ENCODE data around the gene RBM28.

RBM28 gene, protein sequence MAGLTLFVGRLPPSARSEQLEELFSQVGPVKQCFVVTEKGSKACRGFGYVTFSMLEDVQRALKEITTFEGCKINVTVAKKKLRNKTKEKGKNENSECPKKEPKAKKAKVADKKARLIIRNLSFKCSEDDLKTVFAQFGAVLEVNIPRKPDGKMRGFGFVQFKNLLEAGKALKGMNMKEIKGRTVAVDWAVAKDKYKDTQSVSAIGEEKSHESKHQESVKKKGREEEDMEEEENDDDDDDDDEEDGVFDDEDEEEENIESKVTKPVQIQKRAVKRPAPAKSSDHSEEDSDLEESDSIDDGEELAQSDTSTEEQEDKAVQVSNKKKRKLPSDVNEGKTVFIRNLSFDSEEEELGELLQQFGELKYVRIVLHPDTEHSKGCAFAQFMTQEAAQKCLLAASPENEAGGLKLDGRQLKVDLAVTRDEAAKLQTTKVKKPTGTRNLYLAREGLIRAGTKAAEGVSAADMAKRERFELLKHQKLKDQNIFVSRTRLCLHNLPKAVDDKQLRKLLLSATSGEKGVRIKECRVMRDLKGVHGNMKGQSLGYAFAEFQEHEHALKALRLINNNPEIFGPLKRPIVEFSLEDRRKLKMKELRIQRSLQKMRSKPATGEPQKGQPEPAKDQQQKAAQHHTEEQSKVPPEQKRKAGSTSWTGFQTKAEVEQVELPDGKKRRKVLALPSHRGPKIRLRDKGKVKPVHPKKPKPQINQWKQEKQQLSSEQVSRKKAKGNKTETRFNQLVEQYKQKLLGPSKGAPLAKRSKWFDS

DNA sequence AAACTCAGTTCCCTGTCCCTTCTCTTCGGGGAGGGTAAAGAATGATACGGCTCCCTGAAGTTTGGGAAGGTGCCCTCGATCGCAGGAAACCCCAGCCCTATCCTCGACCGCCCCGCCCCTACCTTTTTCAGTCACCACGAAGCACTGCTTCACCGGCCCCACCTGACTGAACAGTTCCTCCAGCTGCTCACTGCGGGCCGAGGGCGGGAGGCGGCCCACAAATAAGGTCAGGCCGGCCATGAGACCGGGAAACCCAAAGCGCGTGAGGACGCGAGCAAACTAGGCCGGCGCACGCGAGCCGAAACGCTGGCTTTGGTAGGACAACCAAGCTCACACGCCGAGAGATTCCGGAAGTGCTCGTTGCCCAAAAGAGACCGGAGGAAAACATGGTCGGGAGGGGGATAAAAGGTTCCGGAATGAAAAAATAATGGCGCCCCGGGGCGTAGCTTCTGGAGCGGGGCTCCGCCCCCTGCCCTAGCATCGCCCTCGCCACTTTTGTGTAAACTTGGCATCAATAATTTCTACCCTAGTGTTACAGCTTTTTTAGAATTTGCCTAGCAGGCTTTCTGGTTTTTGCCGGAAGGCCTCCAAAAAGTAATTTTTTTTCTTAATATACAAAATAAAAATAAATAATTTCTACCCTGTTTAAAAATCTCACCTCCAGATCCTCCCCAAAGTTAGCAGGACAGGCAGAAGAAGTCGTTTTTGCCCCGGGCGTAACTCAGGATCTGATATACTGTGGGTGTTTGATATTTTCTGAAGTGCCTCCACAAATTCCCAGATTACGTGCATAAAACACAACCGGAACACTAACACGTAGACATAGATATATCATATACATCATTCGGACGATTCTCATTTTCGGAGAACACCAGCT is at the start of gene RBM28:
TSS of gene RBM28 (minus strand) at position 355 of the 877 bp plus-strand sequence. CDS start at position 240, 115 bp downstream.
- peak; percentile 72 for DNase-seq

DNA sequence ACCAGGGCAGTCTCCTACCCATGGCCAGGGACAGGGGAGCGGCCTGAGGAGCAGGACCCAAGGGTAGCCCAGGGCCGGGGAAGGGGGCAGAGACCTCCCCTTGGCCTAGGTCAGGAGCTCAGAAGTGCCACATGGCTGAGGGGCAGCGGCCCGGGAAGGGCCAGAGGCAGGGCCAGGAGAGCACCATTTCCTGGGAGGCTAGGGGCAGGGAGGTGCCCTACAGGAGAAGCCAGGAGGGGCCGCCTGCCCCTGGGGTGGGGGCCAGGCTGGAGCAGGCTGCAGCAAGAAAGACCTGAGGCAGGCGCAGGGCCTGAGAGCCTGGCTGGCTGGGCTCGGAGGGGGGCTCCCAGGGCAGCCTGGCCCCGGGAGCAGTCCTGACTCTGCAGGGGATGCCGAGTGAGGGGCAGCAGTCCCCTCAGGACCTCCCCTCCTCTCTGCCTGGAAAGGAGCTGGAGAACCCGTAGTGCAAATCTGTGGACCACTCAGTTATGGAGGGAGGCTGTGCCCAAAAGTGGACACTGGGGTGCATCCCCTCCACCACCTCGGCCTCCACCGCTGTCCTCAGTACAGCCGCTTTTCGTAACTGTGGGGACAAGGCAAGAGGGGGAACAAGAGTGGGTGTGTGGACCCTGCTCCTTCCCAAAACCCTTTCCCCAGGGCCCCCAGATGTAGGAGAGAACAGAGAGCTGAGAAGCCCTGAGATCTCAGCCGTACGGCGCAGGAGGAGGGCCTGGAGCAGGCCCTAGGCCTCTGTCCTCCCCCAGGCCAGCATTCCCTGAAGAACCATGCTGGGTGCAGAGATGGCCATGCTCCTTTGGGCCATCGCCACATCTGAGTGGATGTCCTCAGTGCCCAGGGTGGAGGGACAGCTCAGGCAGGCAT is 49.0 kb upstream of the RBM28 start:
- no peak for DNase-seq

DNA sequence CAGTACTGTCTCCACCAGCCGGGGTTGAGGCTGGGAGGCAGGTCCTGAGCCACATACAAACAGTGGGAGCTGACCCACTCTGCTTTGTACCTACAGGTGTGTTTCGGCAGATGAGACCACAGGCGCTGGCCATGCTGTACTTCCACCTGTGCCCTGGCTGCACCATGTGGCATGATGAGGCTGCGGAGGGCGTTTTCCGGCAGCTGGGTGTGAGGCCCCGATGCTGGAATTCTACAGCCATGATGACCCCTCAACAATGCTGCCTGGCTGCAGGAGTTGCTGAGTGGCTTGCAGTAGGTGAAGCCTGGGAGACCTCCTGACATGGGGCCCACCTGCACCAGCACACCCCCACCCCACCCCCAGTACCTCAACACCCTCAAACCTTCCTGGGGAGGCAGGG is 48.1 kb upstream of the RBM28 start:
- DNase-seq, result no peak

DNA sequence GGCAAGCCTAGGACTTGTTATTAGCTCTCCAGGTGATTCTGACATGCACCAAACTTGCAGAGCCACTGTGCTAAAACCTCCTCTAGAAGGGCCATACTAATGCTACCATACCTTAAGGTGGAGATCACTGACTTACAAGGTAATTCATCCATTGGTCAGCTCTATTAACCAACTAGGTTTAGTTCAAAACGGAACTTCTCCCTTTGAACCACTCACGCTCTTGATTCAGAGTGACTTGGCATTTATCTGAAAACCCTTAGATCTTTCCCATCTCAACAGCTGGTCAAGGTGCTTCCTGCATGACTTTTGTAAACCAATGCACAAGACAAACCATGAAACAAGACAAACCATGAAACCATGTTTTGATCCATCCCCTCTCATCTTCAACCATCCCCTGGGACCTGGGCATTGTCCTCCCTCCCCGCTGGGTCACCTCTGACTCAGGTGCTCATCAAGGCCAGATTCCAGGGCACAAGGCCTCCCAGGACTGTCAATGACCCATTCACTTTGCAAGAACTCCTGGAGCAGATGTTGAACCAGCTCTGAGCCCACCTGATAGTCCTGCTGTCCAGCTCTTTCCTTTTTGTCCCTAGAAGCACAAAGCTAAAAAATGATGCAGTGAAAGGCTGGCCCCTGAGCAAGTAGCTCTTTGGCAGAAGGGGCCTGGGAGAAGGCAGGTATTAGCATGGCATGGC is 47.3 kb upstream of the RBM28 start:
- no peak for DNase-seq

DNA sequence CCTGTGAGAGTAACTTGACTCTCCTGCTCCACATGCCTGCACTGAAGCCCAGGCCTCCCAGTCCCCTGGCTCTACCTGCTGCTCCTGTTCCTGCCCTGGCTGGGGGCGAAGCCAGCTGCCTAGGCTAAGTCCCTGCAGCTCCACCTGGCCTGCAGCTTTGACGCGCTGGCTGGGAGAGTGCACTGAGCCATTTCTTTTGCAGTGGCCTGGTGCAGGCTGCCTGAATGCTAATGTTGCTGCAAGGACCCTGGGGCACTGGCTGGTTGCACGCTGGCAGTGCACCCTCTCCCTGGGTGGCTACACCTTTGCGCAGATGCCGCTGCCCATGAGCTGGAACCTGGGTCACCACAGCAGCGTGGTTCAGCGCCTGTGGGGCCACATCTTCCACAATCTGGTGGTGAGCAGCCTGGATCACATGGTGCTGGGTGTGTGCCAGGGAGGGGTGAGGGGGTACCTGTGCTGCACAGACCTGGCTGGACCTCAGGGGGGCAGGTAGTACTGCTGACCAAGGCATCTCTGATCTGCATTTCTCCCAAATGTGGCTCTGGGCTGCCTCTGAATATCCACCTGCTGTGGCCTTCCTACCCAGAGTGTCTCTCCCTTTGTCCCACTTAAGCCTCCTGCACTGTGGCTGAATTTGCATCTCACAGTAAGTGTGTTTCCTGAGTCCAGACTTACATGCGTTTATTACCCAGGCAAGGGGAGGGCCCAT is 46.1 kb upstream of the RBM28 start:
- DNase-seq, result no peak

DNA sequence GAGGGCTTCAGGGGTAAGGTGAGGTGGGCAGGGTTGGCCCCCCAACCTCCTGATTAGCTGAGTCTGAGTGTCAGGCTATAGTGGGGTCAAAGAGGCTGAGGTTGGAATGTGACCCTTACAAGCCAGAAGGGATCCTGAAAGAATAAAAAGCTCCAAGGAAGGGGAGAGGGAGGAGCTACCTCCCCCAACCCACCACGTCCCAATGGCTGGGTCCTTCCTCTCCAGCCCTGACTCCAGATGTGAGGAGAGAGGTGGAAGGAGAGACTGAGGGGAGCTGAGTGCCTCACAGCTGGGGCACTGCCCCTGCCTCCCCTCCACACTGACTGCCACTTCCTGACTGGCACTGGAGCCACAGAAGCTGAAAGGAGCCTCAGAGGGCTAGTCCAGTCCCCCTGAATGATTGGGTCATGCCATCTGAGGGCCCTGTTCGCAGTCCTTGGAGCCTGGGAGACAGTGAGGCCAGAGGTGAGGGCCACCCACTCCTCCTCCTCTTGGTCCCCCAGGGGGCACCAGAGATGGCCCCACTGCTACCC is 45.4 kb upstream of the RBM28 start:
- DNase-seq, result no peak

DNA sequence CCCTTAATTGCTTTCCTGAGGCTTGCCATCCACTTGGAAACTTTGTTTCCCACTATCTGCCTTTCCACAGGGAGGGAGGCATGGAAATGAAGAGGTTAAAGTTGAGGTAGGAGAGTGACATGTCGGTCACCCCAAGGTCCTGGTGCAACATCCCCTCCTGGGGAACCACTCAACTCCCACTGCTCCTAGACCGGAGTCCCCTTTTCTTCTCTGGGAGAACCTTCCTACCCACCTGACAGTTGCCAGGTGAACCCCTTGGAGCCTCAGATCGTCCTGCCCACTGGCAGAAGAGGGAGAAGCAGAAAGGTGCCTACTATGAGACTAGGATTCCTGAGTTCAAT is 44.4 kb upstream of the RBM28 start:
- no peak for DNase-seq

DNA sequence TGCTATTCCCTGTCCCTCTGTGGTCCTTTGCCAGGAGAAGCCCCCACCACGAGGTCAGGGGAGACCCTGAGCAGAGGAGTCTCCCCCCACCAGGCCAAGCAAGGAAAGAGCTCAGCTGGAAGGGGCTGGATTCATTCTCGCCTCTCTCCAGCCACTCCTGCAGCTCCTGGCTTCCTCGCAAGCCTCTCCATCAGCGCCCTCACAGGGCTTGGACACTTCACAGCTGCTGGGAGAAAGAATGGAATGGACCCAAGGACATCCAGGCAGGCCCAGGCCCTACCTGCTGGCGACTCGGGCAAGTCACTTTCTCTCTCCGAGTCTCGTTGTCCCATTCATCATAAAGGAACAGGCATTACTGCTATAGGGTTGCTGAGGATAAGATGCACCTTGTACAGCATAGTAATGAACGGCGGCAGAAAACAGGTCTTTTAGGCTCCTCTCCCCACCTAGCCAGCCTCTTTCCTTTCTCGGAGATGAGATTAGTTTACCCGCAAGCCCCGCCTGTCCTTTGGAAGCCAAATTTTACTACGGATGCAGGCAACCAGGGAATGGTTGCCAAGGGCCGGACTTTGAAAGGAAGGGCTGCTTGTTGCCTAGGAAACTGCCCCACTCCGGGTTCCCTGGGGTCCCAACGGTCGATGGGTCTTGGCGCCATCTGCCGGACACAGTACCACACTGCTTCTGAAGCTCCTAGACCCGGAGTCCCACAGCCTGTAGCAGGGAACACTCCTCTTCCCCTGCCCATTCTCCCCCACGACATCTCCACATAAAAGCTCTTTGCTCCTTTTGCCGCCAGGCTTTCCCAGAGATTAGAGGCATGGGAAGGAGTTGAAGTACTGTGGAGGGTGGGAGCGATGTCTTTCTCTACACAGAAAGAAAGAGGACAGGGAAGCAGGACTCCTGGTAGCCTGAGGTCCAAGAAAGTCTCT is 43.8 kb upstream of the RBM28 start:
- peak; percentile 72 for DNase-seq

DNA sequence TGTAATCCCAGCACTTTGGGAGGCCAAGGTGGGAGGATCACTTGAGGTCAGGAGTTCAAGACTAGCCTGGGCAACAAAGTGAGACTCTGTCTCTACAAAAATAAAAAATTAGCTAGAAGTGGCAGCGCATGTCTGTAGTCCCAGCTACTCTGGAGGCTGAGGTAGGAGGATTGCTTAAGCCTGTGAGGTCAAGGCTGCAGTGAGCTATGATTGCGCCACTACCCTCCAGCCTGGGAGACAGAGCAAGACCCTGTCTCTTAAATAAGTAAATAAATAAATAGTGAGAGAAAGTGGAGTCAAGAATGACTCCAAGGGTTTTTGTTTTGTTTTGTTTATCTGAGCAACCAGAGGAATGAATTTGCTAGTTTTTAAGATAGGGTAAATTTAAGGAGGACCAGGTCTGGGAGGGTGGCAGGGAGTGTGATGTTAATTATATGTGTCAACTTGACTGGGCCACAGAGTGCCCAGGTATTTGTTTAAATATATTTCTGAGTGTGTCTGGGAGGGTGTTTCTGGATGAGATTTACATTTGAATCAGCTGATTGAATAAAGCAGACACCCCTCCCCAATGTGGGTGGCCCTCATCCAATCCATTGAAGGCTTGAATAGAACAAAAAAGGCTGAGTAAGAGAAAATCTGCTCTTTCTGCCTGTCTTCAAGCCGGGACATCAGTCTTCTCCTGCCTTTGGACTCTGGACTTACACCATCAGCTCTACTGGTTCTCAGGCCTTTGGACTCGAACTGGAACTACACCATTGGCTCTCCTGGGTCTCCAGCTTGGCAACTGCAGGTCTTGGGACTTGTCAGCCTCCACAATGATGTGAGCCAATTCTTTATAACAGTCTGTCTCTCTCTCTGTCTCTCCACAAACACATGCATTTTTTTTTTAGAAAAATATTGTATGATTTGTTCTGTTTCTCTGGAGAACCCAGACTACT is 42.5 kb upstream of the RBM28 start:
- DNase-seq, result no peak

DNA sequence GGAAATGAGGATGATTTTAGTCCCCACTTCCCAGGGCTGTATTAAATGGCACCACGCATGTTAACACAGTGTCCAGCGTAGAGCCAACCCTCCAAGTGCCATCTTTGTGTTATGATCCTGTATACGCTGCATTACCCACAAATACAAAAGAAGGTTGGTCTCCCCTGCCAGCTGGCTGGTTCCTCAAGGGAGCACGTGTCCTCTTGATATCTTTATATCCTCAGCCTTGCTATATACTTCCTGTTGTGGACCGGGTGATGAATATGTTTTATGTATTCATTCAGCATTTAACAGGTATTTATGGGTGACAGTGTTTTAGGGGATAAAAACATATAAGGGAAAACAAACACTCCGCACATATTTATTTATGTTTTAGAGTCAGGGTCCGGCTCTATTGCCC is 41.0 kb upstream of the RBM28 start:
- DNase-seq, result no peak

DNA sequence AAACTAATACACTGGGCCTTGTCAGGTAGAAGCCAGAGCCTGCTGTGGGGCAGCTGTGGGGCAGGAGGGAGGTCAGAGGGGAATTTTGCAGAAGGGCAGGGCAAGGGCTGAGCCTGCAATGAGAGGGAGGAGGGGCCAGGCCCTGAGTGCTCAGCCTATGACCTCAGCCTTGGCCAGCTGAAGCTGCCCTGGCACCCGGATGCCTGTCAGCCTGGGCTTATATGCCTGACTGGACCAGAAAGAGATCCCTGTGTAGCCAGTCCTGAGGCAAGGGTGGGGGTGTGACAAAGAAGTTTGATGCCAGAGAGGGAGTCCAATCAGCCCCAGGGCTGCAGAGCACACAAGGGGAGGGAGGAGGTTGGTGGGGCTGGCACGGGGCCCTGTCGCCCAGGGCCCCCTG is 40.1 kb upstream of the RBM28 start:
- no peak for DNase-seq

DNA sequence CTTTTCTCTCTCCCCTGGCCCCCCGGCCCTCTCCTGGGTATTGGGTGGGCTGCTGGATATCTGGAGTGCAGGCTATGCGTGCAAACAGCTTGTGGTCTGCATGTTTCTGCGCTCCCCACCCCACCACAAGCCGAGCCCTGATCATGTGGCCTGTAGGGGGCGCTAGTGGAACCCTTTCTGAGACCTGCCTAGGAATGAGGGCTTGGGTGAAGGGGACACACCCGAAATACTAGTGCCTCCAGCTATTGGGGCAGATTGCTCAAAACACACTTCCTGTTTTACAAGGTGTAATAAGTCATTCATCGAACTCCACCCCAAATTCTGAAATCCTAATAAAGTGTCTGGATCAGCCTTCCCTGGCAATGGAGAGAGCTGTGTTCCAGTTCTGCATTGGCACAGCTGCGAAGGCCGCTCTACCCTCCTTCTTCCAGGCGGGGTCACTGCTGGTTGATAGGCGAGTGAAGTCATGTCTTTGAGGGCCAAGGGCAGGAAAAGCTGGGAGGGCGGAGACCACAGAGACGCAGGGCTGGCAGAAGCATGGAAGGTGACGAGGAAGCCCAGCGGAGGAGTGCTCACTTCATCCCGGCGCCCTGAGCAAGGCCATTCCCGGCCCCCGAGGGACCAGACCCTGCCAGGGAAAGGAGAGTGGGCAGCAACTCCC is 37.6 kb upstream of the RBM28 start:
- no peak for DNase-seq

DNA sequence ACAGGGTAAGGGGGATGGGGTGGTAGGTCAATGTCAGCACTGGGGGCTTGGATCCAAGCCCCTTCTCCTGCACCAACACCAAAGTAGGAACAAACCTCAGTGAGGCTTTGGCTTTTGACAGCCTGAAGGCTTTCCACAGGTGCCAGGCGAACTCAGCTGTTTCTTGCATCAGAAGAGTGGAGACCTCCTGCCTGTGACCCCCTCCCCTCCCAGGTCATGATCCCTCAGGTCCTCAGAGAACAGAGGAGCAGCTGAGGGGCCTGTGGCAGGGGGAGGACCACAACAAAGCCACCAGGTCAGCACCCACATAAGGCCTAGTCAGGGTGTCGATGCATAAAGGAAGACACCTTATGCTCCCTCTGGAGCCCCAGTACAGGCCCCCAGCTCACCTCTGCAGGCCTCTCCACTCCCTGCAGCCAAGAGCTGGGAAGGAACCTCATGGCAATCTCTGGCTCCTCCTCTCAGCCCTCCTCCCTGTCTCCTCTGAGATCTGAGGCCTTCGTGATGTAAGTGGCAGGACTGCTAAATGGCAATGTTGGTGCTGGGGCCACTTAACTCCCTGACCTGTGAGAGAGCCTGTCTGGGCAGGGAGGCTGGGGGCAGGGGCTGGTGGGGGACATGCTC is 36.9 kb upstream of the RBM28 start:
- no peak for DNase-seq

DNA sequence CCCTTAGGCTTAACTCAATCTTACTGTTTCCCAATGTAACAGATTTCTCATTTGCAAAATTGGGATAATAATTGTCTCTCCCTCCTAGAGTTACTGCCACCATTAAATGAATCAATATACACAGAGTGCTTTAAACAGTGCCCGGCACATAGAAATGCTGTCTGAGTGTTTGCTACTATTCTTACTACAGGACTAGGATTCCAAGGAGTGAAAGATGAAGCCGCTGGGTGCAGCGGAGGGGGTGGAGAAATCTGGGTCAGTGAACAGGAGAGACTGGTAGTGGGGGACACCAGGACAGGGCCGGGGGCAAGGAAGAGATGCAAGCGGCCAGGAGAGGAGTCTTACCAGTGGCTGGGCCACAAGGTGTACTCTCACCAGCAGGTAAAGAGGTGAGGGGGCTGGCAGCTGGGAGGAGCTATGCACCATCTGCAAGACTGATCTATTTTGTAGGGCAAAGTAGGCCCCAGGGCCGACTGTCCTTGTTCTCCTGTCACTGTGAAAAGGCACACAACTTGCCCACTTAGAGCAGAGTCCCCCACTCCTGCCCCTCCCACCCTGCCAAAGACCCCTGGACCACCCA is 36.3 kb upstream of the RBM28 start:
- DNase-seq, result no peak

DNA sequence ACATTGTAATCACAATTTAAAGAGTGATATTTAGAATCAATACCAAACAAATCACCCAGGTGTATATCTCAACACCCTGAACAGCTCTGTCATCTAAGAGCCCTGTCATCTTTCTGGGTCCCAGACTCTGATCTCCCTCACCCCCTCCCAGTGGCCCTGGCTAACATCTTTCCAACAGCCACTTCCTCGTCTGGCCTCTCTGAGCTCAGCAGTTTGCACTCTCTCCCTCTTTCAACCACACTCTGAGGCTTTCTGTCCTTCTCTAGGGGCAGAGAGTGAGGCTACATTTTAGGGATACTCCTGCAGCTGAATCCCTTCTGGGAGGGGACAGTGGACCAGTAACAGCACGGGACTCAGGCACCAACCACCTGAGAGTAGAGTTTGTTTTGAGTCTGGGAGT is 34.9 kb upstream of the RBM28 start:
- DNase-seq, result no peak

DNA sequence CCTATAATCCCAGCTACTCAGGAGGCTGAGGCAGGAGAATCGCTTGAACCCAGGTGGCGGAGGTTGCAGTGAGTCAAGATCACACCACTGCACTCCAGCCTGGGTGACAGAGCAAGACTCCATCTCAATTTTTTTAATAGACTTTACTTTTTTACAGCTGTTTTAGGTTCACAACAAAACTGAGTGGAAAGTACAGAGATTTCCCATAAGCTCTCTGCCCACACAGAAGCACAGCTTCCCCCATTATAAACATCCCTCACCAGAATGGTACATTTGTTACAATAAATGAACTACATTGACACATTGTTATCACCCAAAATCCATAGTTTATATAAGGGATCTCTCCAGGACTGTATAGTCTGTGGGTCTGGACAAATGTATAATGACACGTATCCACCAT is 32.4 kb upstream of the RBM28 start:
- no peak for DNase-seq

DNA sequence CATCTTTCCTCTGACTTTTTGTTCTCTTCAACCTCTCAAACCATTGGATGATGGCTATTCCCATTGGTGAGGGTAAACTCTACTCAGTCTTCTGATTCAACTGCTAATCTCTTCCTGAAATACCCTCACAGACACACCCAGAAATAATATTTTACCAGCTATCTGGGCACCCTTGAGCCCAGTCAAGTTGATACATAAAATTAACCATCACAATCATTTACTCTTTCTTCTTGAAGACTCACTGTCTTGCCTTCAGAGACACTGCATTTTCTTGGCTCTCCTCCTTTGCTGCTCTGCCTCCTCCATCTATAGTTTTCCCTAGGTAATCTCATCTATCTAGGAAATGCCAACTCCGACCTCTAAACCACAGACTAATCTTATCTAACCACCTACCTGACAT is 30.3 kb upstream of the RBM28 start:
- DNase-seq, result no peak

All from NCI-H1048 (cell line).